Measurements from ENCODE around the gene KRTAP12-3.

DNA sequence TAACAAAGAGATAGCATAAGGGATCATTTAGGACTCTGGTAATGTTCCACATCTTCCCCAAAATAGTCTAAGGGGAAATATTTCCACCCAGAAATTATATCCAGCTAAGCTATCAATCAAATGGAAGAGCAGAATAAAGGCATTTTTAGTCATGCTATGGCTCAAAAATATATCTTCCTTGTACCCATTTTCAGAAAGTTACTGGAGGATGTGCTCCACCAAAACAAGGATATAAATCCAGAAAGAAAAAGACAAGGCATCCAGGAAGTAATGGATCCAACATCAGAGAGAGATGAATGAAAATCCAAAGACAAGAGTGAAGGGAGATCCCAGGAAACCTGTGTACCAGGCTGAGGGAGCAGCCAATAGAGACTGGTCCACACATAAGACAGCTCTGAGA lies 48.5 kb upstream of the KRTAP12-3 start:
- TF ChIP-seq POLR2AphosphoS2 (IDR thresholded peaks at IDR 0.05; ENCODE audit: low read depth, low read length) (no peak), STAT3 (IDR thresholded peaks at IDR 0.05; ENCODE audit: low read depth, low read length) (no peak)
- TF ChIP-seq, protein P1, sequence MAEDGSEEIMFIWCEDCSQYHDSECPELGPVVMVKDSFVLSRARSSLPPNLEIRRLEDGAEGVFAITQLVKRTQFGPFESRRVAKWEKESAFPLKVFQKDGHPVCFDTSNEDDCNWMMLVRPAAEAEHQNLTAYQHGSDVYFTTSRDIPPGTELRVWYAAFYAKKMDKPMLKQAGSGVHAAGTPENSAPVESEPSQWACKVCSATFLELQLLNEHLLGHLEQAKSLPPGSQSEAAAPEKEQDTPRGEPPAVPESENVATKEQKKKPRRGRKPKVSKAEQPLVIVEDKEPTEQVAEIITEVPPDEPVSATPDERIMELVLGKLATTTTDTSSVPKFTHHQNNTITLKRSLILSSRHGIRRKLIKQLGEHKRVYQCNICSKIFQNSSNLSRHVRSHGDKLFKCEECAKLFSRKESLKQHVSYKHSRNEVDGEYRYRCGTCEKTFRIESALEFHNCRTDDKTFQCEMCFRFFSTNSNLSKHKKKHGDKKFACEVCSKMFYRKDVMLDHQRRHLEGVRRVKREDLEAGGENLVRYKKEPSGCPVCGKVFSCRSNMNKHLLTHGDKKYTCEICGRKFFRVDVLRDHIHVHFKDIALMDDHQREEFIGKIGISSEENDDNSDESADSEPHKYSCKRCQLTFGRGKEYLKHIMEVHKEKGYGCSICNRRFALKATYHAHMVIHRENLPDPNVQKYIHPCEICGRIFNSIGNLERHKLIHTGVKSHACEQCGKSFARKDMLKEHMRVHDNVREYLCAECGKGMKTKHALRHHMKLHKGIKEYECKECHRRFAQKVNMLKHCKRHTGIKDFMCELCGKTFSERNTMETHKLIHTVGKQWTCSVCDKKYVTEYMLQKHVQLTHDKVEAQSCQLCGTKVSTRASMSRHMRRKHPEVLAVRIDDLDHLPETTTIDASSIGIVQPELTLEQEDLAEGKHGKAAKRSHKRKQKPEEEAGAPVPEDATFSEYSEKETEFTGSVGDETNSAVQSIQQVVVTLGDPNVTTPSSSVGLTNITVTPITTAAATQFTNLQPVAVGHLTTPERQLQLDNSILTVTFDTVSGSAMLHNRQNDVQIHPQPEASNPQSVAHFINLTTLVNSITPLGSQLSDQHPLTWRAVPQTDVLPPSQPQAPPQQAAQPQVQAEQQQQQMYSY (CRISPR knock-in tag; IDR thresholded peaks at IDR 0.05), result no peak
